Measurements from ENCODE around the gene ZMIZ1. TPM values are rescaled to one million over a fixed set of nuclear protein-coding genes. Genes with fewer than 3 reads are reported as not detected.
A peak's percentile ranks its signal among the peaks of the same experiment; 100 is the strongest.

Gene ZMIZ1
- polyA plus RNA-seq, 2 of the 4 experiments (the other 2 are of a cell fraction) = 8.1 to 30.3 TPM

DNA sequence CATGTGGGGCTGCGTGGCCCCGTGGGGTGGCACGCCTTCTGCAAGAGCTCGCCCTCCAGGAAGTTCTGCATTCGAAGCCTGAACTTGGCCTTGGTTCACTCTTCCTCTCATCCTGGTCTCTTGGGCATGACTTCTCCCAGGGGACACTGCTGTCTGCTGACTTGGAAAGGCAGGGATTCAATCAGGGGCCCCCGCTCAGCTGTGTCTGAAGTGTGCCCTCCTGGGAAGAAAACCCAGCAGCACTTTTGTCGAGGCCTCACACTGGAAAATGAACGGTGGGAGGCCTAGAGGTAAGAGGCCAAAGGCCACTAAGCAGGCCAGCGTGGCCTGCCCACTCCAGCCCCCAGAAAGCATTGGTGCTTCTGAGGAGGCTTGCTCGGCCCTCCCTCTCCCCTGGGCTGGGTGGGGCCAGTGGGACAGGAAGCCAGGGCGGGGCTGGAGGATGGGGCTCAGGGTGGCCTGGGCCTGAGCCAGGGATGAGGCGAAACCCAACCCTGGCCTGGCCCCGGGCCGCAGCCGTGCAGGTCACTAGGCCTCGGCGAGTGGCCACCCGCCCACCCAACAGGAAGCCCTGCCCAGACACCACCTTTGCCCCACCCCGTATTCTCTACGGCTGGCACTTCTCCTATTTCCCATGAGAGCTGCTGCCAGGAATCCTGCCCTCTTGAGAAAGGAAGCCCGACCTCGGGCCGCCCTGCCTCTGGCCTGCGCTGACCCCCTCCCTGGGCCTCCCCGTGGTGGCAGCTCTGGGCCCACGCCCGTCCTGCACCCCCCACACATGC, 81.1 kb downstream of the ZMIZ1 start (continued):
- TF ChIP-seq, protein P1, sequence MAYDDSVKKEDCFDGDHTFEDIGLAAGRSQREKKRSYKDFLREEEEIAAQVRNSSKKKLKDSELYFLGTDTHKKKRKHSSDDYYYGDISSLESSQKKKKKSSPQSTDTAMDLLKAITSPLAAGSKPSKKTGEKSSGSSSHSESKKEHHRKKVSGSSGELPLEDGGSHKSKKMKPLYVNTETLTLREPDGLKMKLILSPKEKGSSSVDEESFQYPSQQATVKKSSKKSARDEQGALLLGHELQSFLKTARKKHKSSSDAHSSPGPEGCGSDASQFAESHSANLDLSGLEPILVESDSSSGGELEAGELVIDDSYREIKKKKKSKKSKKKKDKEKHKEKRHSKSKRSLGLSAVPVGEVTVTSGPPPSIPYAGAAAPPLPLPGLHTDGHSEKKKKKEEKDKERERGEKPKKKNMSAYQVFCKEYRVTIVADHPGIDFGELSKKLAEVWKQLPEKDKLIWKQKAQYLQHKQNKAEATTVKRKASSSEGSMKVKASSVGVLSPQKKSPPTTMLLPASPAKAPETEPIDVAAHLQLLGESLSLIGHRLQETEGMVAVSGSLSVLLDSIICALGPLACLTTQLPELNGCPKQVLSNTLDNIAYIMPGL (CRISPR knock-in tag; IDR thresholded peaks at IDR 0.05; ENCODE audit: borderline replicate concordance) = no peak
- TF ChIP-seq CBX2 (IDR thresholded peaks at IDR 0.05; ENCODE audit: borderline replicate concordance, low read depth) = no peak
- peak; percentile 60; the same call in 1 of the 2 replicates for TF ChIP-seq HEYL (CRISPR knock-in tag; IDR thresholded peaks at IDR 0.05)
- TF ChIP-seq KDM5A (IDR thresholded peaks at IDR 0.05) = no peak
- TF ChIP-seq RARB (CRISPR knock-in tag; IDR thresholded peaks at IDR 0.05) = no peak
- no peak for TF ChIP-seq PHF8 (IDR thresholded peaks at IDR 0.05; ENCODE audit: borderline replicate concordance, low read depth)
- TF ChIP-seq FOXS1 (CRISPR knock-in tag; IDR thresholded peaks at IDR 0.05) = peak; percentile 37; the same call in 1 of the 2 replicates
- TF ChIP-seq RAD21 (conservative IDR thresholded peaks at IDR 0.05 in 1 of 2, IDR thresholded peaks at IDR 0.05 in 1 of 2) = peak in 1 of 2 experiments; percentile 59; a peak in 4 of 5 replicates
- TF ChIP-seq HOXB13 (CRISPR knock-in tag; IDR thresholded peaks at IDR 0.05; ENCODE audit: low read depth) = peak; percentile 62; the same call in 1 of the 2 replicates
- TF ChIP-seq GATA3 (IDR thresholded peaks at IDR 0.05; ENCODE audit: borderline replicate concordance) = peak; percentile 60; the same call in 1 of the 2 replicates
- TF ChIP-seq, protein P2, sequence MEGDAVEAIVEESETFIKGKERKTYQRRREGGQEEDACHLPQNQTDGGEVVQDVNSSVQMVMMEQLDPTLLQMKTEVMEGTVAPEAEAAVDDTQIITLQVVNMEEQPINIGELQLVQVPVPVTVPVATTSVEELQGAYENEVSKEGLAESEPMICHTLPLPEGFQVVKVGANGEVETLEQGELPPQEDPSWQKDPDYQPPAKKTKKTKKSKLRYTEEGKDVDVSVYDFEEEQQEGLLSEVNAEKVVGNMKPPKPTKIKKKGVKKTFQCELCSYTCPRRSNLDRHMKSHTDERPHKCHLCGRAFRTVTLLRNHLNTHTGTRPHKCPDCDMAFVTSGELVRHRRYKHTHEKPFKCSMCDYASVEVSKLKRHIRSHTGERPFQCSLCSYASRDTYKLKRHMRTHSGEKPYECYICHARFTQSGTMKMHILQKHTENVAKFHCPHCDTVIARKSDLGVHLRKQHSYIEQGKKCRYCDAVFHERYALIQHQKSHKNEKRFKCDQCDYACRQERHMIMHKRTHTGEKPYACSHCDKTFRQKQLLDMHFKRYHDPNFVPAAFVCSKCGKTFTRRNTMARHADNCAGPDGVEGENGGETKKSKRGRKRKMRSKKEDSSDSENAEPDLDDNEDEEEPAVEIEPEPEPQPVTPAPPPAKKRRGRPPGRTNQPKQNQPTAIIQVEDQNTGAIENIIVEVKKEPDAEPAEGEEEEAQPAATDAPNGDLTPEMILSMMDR (IDR thresholded peaks at IDR 0.05) = no peak
- no peak for TF ChIP-seq POLR2AphosphoS2 (conservative IDR thresholded peaks at IDR 0.05; ENCODE audit: low read length)
- no peak for TF ChIP-seq ZC3H11A (IDR thresholded peaks at IDR 0.05)
- TF ChIP-seq CHD2 (IDR thresholded peaks at IDR 0.05; ENCODE audit: low read length, partially characterized antibody) = no peak
- no peak for TF ChIP-seq EHF (CRISPR knock-in tag; IDR thresholded peaks at IDR 0.05)
- TF ChIP-seq JUNB (IDR thresholded peaks at IDR 0.05) = no peak
- no peak for TF ChIP-seq ZNF302 (CRISPR knock-in tag; IDR thresholded peaks at IDR 0.05)

DNA sequence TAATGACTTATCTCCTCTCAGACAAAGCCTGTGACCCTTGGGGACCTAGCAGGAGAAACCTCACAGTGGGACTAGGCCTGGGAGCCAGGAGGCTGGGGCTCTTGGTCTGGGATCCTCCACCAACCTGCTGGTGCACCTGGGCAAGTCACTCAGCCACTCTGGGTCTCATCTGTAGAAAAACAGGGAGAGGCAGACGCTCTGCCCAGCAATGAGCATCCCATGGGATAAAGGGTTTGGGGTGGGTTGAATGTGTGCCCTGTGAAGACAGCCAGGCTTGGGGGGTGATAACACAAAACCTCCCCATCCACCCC, 81.6 kb downstream of the ZMIZ1 start:
- FAIRE-seq (no peak), DNase-seq (ENCODE audit: low read depth in 1 of 2, low spot score in 1 of 2) (no peak), ATAC-seq (peak; percentile 20 to 29; a peak in 5 of 6 replicates)
- H3K4me3 ChIP-seq = no peak overlapping the region
- ChIA-PET CTCF (interaction anchor here (1.0 to 7.7 kb wide), 10 partner anchors 8 to 52 kb away, joined by 3 to 92 read pairs (median 7); no protein-coding TSS in a partner anchor), POLR2A (interaction anchor here (0.6 to 2.6 kb wide), 3 partner anchors 40 to 48 kb away, joined by 3 to 10 read pairs (median 3); no protein-coding TSS in a partner anchor)
- WGBS (ENCODE audit: missing lambda C conversion rate) = 11% methylated on average over 1 of the region's 1 CpG
- peak overlapping the region; percentile 74 for H3K4me2 ChIP-seq
- H3K4me1 ChIP-seq = peaks cover 99% of the 10 kb centered on the region
- H3K9me3 ChIP-seq = no peaks in the 10 kb centered on the region
- H3K27ac ChIP-seq = peak overlapping the region; percentile 98 to 99
- TF ChIP-seq CHD2 (IDR thresholded peaks at IDR 0.05; ENCODE audit: low read length, partially characterized antibody) (no peak), SMC3 (IDR thresholded peaks at IDR 0.05) (no peak), EP300 (IDR thresholded peaks at IDR 0.05) (0 out of 5 replicates have a peak, but pooled peaks of 1 of the 2 experiments have one; percentile 8), RAD21 (conservative IDR thresholded peaks at IDR 0.05 in 1 of 2, IDR thresholded peaks at IDR 0.05 in 1 of 2) (0 out of 5 replicates have a peak, but pooled peaks of 1 of the 2 experiments have one; percentile 9), ZSCAN20 (CRISPR knock-in tag; IDR thresholded peaks at IDR 0.05) (0 out of 2 replicates have a peak, but pooled peaks have one; percentile 53), JUN (IDR thresholded peaks at IDR 0.05) (peak in 1 of 2 experiments; percentile 39; a peak in 1 of 5 replicates)
- TF ChIP-seq, protein P3, sequence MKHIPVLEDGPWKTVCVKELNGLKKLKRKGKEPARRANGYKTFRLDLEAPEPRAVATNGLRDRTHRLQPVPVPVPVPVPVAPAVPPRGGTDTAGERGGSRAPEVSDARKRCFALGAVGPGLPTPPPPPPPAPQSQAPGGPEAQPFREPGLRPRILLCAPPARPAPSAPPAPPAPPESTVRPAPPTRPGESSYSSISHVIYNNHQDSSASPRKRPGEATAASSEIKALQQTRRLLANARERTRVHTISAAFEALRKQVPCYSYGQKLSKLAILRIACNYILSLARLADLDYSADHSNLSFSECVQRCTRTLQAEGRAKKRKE (CRISPR knock-in tag; IDR thresholded peaks at IDR 0.05; ENCODE audit: low read depth) = 0 out of 2 replicates have a peak, but pooled peaks have one; percentile 38
- TF ChIP-seq, protein P4, sequence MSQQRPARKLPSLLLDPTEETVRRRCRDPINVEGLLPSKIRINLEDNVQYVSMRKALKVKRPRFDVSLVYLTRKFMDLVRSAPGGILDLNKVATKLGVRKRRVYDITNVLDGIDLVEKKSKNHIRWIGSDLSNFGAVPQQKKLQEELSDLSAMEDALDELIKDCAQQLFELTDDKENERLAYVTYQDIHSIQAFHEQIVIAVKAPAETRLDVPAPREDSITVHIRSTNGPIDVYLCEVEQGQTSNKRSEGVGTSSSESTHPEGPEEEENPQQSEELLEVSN (IDR thresholded peaks at IDR 0.05; ENCODE audit: borderline replicate concordance, low read depth) = no peak
